OCI-M1 (cell line): ENCODE data around the gene SEMA6D.
A peak's percentile ranks its signal among the peaks of the same experiment; 100 is the strongest.

Experiments
- DNase-seq: peaks from one replicate; lab custom pipeline; 2025; lab: John Stamatoyannopoulos, UW

SEMA6D gene, protein sequence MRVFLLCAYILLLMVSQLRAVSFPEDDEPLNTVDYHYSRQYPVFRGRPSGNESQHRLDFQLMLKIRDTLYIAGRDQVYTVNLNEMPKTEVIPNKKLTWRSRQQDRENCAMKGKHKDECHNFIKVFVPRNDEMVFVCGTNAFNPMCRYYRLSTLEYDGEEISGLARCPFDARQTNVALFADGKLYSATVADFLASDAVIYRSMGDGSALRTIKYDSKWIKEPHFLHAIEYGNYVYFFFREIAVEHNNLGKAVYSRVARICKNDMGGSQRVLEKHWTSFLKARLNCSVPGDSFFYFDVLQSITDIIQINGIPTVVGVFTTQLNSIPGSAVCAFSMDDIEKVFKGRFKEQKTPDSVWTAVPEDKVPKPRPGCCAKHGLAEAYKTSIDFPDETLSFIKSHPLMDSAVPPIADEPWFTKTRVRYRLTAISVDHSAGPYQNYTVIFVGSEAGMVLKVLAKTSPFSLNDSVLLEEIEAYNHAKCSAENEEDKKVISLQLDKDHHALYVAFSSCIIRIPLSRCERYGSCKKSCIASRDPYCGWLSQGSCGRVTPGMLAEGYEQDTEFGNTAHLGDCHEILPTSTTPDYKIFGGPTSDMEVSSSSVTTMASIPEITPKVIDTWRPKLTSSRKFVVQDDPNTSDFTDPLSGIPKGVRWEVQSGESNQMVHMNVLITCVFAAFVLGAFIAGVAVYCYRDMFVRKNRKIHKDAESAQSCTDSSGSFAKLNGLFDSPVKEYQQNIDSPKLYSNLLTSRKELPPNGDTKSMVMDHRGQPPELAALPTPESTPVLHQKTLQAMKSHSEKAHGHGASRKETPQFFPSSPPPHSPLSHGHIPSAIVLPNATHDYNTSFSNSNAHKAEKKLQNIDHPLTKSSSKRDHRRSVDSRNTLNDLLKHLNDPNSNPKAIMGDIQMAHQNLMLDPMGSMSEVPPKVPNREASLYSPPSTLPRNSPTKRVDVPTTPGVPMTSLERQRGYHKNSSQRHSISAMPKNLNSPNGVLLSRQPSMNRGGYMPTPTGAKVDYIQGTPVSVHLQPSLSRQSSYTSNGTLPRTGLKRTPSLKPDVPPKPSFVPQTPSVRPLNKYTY

DNA sequence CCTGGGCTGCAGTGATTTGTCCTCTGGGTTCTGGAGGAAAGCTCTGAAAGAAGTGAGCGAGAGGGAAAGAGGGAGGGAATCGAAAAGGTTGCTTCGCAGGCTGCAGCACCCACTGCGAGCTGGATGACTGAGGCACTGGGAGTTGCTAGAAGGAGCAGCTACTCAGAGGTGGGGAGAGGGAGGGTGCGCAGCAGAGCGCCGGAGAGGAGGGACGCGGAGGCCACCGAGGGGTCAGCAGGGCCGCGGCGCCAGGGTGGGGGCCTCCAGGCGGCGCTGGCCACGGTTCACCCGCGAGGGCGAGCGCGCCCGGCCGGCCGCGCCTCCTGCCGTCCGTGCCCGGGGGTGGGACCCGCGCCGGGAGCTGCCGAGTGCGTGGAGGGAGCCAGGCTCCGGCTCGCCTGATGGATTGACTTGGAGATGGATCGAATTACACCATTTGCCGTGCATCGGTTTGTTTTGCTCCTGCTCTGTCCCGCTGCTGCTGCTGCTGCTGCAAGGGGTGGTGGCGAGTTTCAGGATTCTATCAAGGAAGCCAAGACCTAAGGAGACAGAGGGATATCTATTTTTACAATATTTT, at the start of gene SEMA6D:
TSS of gene SEMA6D (plus strand) at position 470 of the 577 bp plus-strand sequence. CDS start 42,294 bp downstream, outside the sequence.
- no peak for DNase-seq

DNA sequence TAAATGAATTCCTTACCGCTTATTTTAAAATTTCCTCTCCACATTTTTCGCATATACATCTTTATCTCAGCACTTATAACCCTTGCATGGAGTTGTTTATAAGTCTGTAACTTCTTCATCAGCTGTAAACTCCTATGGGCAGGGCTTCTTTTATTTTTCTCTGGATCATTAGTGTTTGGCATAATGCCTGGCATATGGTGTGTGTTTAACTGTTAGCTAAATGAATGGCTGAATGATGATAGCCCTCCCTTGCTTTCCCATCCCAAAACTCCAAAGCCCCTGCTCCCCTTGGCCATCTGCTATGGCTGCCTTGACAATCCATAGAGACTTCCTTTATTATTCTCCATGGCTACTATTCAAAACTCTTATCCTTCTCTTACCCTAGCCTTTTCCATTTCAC, 48.1 kb upstream of the SEMA6D start:
- DNase-seq: no peak

DNA sequence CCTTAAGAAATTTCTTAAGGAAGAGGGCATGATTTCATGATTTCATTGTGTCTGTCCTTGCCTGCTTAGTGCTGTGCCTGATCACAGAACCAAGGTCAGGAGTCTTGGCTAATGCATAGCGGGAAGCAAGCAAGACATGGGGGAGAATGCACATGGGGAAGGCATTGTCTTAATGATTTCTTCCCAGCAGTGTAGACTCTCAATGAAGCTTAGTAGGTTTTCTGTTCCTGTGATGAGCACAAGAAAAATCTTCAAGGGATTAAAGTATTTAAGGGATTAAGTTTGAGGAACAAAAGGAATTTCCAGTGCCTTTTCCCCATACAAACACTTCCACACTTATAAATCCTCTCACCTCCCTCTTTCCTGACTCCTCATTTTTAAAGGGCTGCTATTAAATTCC, 46.9 kb upstream of the SEMA6D start:
- DNase-seq: no peak

DNA sequence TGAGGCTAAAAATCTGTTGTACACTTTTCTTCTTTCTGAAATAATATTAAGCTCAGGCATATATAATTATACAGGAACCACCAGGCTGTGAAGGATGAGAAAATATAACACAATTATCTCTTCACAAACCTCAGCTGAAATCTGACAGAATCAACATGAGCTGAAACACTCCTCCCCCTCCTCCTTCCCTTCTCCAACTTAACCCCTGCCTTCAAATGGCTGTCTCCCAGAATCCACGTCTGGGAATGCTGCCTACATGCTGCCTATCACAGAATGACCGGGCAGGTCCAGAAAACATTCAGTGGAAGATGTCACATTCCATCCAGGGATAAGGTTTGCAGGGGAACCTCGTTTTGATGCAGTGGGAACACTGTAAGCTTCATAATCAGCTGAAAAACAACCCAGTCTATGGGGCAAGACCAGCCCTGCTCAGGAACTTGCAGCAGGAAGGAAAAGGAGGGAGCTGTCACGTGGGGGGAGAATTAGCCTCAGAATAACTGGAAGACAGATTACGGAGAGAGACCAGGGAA, 44.0 kb upstream of the SEMA6D start:
- no peak for DNase-seq

DNA sequence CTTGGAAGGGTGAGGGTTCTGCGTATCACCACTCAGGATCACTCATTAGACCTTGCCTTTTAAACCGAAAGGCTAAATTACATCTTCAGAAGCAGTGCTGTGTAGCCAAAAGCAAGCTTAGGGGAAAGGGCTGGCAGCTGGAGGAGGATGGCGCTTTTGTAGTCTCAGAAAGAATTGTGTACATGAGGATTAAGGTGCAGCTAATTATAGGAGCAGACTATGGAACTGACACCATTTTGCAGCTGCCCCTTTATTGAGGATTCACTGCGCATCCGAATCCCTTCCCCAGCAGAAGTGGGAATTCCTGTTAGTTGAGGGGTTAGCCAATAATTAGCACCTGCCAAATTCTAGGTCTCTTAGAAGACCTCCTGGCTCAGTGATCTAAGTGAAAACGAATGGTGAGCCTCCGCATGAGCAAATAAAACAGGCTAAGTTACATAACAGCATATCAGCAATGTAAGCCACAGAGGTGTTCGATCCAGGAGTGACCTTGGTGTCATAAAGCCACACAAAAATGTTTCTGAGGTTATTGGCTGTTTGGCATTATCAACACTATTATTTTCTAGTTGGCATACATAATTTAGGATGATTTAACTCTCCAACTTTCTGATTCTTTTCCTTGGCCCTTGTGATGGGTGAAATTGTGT, 42.6 kb upstream of the SEMA6D start:
- DNase-seq: no peak

DNA sequence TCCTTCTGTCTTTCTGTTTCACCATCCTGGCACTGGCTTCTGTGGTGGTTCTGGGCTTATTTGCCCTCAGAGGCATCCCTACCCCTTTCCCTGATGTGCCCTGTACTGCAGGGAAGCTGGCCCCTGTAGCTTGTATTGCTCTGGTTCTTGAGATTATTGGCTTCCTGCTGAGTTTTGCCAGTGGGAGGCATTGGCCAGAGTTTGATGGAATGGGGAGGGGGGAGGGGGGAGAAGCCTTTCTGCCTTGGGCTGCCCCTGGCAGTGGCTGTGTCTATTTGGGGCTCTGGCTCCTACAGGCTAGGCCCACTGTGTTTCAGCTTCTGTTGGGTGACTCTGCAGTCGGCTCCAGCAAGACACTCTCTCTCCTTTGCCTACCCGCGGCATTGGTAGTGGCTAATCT, 41.6 kb upstream of the SEMA6D start:
- DNase-seq: no peak

DNA sequence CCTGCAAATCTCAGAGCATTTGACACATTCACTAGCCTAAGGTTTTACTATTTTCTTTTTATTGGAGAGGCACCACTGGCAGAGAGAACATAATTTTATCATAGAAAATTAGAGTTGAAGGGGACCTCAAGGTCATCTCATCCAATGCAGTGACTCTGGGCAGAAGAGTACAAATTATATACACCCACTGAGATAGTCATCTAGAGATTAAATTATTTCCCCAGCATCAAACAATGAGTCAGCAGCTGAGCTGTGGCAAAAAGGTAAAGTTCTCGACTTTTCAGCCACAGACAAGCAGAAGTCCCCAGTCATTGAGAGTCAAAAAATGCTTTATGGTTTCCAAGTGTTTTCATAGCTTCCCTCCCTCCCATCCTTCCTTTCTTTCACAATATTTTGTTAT, 39.3 kb upstream of the SEMA6D start:
- no peak for DNase-seq

DNA sequence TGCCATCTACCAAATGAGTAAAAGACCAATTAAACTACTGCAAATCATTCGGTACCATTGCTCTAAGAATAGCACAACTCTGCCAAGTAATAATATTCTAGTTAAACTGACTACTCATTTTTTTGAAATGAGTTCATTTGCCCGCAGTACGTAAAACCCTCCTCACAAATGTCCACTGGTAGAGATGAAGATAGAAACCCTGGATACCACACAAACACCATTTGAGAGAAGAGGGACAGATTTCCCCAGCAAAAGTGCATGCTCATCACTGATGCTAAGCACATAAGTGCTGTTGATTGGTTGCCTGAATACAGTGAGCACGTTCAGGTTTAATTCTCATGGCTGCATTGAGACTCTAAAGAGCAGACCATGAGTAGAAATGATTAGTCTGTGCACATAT, 34.6 kb upstream of the SEMA6D start:
- DNase-seq: no peak

DNA sequence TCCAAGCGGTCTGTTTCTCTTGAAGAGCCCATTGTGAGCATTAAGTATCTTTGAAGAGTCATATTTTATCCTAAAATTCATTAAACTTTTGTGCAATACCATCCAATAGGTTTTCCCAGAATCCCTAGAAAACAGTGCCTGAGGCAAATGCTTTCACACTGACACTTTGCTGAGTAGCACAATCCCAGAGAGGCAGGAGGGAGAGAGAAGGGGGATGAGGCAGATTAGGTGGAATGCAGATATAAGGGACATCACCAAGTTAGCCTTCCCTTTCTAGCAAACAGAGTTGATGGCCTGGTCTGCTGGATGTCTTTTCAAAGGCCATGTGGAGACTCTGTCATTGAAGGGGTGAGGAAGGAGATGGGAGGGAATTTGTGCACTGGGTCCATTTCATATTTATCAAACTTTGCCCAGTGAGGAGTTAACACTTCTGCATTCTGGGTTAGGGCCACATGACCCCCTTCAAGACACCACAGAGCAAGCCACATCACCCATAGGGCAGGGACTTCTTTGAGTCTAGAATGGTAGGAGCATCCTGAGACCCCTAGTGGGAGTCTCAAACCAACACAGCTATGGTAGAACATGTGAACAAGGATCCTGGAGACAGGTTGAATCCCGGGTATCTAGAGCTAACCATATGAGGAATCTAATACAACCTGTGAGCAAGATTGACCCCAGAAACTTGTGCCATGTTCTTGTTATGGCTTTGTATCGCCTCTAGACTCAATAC, 32.0 kb upstream of the SEMA6D start:
- DNase-seq: no peak

DNA sequence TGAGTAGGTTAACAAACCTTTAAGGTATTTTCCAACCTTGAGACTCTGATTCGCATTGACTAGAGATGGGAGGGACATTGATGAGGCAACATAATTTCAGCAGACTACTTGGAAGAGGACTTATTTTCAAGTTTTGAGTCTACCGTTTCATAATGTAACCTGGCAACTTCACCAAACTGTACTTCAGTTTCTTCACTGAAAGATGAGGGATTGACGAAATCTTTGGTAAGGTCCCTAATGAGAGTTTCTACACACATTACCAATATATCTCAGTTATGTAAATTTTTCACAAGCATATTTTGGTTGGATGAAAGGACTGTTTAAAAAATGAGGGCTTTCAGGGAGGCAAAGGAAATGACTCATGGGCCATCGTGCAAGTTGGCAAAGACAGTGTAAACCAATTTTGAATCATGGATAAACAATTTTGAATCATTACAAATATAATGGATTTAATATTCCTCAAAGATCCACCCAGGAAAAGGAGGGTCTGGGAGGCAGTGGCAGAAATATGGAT, 28.7 kb upstream of the SEMA6D start:
- DNase-seq: no peak

DNA sequence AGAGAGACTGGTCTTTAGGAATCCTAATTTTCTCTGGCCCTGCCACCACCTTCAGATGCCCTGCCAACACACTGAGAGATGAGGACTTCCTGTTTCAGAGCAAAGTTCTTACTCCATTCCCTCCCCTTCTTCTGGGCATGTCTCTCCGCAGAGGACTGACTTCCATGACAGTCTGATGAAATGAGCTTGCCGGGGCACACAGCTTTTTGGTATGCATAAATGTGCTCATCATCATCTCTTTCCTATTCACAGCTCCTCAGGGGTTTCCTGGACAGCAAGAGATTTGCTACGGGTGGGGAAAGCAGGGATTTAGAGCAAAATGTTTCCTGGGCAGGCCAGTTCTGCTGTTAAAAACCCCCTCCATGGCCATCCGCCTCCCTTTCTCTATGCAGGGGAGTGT, 27.6 kb upstream of the SEMA6D start:
- DNase-seq: no peak

DNA sequence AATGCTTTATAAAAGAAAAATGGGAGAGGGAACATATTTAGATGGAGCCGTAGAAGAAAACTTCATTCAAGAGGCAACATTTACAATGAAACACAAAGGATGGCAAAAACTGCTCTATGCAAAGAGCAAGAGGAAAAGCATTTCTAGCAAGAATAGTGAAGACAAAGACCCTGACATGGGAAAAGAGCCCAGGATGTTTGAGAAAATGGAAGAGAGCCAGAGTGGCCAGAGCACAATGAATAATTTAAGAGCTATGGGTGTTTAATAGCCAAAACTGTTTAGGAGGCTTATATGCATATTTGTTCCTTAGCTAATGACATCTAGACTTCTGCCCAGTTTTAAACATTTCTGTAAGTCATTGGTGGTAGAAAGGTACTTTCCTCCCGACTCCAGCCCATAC, 25.4 kb upstream of the SEMA6D start:
- no peak for DNase-seq

DNA sequence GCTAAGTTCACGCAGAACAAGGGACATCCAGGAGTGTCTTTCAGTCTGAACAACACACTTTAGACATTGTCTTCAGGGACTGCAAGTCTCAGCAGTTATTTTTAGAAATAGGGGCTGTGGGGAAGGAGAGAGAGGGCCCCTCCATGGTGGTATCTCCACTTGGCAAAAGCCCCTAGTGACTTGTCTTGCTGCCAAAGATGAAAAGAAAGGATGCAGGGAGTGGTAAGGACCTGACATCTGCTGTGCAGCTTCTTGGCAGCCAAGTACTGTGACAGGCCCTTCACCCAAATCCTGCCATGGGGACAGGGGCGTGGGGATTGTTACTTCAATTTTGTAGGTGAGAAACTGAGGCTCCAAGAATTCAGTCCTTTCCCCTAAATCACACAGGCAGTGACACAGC, 21.0 kb upstream of the SEMA6D start:
- no peak for DNase-seq

DNA sequence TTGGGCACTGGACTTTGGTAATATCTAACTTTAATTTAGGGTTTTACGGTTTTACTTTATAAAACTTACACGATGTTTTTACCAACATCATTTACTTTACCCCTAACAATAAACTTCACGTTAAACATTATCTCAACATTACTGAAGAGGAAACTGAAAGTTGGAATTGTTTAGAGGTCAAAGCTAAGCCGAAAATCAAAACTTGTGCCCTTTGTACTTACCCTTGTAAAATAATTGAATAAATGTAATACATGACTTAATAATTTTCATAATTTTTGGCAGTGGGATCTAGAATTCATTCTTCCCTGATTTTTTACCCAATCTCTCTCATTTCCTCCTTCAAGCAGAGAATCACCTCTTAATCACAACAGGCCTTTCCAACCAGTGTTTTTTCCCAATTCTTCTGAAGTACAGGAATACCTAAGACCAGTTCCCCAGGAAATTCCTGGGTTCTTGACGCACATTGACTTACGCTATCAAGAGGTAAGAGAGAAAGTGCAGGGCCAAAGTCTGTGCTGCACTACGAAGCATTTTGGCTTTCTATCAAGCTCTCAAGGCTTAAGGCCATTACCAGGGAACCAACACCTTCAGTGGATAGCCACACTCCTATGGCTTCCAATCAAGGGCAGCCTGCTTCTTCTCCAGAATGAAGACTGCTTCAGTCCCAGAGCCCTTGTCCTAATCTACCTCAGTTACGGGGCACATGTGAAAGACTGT, 11.9 kb upstream of the SEMA6D start:
- DNase-seq: no peak

DNA sequence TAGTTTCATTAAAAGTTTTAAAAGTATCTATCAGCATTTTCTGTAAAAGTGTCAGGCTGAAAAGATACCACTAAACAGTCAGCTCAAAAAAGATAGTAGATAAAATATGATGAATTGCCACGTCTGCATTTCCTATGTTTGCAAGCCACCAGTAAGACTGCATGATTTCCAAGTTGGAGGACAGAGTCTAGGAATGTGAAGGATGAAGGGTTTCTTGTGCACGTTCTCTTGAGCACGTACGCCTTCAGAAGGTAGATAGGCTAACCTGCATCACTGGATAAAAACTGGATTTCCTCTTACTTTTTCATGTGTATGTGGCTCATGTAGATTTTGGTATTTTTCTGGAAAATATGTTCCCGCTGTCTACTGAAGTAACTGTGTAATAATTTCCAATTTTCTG, 9.9 kb upstream of the SEMA6D start:
- no peak for DNase-seq

DNA sequence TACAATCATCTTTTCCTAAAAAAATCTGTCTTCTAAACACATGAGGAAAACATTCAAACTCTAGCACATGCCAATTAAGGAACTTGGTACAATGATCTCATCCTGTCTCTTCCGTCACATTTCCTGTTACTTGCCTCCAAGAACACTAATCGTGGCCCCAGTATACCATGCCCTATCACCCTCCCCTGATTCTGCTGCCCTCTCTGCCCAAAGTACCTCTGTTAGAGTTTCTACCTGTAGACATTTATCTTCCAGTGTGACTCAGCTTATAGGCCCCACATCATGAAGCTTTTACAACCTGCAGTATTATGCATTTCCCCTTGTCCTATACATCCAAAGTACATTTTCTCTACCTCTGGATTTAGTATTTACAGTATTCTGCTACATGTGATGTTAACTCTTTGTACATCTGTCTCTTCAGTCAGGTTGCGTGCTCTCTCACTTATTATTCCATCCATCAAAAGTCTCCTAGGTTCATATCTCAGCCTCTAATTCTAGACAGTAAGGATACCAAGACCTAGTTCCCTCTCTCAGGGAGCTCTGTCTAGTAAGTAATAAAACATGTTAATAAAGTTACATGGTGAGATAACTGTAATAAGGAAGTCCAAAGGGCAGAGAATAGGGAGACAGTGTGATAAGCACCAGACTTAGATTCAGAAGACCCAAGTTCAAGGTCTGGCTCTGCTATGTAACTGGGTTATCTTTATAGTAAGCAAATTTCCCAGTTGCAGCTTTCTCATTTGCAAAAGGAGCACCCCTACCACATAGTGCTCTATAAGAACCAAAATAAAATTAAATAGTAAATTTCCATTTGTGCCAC, 8.9 kb upstream of the SEMA6D start:
- DNase-seq: no peak

DNA sequence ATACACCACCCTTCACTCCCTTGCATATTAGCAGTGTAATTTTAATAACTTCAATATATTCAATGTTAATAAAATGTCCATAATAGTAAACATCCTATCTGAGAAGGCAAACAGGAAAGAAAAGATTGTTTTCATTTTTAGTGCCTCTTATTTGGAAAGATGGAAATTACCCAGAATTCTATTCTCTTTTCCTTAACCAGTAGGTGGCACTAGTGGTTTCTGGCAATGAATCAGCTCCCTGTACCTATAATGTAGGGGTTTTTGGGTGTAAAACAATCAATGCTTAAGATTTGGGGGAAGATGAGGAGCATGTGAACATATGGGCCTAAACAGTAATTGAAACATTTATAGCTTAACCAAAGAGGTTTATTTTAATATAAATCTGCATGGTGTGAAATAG, 5.7 kb upstream of the SEMA6D start:
- peak; percentile 28 for DNase-seq

DNA sequence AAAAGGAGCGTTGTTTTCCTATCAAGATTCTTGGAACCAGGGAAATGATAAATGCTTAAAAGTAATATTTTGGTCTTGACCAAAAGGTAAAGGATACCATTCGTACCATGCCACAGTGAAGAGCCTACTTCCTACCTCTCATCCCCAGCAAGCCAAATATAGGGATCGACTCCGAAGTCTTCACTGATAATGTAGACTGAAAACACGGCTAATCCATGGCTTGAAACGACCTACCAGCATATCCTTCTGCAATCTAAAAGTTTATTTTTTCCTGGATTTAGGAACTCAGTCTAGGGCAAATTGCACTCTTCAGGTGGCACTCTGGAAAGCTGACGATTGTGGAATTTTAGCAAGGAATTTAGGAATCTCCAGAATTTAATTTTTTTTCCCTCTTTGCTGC, 1.9 kb upstream of the SEMA6D start:
- DNase-seq: no peak

DNA sequence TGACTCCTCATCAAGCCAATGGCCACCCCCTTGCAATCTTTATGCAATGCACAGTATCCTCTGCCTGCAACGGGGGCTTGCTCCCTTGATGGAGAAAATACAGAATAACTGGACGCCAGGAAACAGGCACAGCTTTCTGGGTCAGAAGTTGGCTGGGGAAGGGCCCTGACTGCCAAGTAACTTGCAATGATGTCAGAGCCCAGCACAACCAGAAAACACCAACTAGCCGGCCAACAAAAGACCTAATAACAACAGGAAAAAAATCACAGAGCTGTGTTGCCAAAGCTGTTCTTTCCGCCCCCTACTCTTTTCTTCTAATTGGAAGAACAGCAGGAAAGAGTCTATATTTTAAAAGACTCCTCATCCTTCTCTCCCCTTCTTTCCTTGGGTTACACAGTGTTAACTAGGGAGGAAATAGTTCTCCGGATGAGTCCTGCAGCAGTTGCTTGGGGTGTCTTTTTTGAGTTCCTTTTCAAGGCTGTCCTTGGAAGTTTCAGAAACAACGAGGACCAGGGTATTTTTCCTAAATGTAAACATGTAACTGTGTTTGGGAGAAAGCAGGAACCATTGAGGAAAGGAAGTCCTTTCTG, 1.4 kb upstream of the SEMA6D start:
- no peak for DNase-seq
